ENCODE data around the gene ACSL1.

Gene ACSL1, protein sequence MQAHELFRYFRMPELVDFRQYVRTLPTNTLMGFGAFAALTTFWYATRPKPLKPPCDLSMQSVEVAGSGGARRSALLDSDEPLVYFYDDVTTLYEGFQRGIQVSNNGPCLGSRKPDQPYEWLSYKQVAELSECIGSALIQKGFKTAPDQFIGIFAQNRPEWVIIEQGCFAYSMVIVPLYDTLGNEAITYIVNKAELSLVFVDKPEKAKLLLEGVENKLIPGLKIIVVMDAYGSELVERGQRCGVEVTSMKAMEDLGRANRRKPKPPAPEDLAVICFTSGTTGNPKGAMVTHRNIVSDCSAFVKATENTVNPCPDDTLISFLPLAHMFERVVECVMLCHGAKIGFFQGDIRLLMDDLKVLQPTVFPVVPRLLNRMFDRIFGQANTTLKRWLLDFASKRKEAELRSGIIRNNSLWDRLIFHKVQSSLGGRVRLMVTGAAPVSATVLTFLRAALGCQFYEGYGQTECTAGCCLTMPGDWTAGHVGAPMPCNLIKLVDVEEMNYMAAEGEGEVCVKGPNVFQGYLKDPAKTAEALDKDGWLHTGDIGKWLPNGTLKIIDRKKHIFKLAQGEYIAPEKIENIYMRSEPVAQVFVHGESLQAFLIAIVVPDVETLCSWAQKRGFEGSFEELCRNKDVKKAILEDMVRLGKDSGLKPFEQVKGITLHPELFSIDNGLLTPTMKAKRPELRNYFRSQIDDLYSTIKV

DNA sequence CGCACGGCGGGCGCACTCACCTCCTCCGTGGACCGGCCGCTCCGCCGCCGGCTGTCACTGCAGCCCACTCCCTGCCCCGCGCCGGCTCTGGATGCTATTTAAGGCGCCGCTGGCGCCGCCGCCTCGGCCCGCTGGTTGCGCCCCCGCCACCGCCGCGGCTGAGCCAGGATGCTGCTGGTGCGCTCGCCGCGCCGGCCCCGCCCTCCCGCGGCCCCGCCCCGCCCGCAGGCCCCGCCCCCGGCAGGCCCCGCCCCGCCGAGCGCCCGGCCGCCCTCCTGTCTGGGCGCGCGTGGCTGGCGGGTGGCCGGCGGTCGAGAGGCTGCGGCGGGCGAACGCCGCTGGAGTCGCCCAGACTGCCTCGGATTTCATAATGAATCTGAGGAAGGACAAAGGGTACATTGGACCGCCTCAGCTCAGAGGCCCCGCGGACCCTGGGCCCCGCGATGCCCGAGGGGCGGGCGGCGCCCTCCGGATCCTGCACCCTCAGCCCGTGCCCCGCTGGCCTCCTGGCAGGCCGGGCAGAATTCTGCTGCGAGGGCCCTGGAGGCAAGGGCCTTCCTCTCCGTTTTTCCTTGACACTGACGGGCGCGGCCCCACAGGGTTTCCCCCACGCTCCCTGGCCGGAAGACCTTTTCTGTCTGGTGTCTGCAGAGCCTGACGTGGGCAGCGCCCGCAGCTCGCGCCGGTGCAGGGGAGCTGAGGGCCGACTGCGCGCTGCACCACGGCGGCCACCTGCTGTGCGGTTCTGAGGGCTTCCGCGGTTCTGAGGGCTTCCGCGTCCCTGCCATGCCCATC lies at the start of gene ACSL1:
ACSL1 (minus strand) TSS at position 73 of the 795 bp plus-strand sequence. CDS start 22,454 bp downstream, outside the sequence.
- in situ Hi-C loops (cut with MboI; ENCODE audit: low sequenced_read_pairs), result no loop called here

DNA sequence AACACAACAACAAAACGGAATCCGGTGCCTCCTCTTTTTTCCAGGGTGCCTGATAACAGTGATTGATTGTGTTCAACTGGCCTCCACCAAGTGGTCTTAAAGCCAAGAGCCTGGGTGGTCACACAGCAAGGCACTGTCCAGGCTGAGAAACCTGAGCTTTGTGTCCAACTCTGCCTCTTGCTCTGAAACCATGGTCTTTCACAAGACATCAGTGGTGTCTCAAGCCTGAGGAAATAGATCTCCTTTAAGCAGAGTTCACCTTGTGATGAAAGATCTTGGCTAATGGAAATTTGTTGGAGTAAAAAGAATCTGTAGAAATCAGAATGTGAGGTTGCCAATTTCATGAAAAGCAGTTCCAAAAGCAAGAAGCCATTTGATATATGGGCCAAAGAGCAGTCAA lies 47.3 kb upstream of the ACSL1 start:
- in situ Hi-C loops (cut with MboI; ENCODE audit: low sequenced_read_pairs), result no loop called here

DNA sequence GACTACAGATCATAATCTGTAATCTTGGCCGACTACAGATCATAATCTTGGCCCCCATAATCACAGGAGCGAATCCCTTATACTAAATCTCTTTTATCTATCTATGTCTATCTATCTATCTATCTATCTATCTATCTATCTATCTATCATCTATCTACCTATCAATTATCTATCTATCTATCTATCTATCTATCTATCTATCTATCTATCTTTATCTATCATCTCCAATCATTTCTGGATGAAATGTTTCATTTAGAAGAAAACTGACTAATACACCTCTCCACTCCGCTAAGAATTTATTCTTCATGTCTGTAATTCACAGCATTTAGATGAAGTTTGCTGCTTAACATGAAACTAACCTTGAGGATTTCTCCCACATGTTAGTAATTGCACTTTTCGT lies 45.0 kb upstream of the ACSL1 start:
- in situ Hi-C loops (cut with MboI; ENCODE audit: low sequenced_read_pairs), result no loop called here

DNA sequence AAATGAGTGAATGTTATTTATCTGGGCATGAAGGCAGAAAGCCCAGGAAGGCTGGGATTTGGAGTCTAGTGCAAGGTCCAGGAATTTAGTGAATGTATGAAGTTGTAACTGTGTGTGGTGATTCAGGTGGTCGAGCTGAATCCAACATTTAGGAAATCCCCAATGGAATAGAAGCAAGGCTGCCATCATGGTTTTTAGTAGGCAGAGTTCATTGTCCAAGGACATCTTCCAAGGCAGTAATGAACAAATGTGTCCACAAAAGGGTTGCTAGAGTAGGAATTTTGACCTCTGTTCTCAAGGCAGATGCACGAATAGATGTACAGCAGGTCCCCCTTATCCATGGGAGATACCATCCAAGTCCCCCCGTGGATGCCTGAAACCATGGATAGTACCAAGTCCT lies 42.9 kb upstream of the ACSL1 start:
- in situ Hi-C loops (cut with MboI; ENCODE audit: low sequenced_read_pairs), result no loop called here

DNA sequence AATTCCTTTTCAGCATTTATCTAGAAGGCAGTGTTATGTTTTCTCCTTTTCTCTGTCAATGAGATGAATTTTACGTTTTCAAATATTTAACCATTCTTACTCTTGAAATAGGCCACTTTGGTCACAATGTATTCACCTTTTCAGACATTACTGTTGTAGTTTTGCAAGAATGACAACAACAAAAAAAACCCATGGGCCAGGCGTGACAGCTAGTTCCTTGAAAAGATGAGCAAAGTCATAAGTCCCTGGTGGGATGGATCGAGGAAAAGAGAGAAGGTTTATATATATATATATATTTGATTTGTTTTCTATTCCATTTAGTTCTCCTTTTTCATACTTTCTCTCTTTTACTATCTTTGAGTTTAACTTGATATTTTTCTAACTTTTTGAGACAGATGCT lies 38.1 kb upstream of the ACSL1 start:
- in situ Hi-C loops (cut with MboI; ENCODE audit: low sequenced_read_pairs), result no loop called here

DNA sequence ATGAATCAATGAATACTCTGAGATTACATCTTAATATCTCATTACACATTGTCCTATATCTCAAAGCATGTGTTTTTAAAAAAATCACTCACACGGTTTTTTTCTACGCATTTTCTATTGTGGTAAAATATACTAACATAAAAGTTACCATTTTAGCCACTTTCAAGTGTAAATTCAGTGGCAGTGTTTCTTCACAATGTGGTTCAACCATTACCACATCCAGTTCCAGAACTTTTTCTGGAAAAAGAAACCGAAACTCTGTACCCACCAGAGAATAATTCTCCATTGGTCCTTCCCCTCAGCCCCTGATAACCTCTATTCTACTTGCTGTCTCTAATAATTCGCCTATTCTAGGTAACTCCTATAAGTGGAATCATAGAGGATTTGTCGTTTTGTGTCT lies 35.3 kb upstream of the ACSL1 start:
- in situ Hi-C loops (cut with MboI; ENCODE audit: low sequenced_read_pairs), result no loop called here

DNA sequence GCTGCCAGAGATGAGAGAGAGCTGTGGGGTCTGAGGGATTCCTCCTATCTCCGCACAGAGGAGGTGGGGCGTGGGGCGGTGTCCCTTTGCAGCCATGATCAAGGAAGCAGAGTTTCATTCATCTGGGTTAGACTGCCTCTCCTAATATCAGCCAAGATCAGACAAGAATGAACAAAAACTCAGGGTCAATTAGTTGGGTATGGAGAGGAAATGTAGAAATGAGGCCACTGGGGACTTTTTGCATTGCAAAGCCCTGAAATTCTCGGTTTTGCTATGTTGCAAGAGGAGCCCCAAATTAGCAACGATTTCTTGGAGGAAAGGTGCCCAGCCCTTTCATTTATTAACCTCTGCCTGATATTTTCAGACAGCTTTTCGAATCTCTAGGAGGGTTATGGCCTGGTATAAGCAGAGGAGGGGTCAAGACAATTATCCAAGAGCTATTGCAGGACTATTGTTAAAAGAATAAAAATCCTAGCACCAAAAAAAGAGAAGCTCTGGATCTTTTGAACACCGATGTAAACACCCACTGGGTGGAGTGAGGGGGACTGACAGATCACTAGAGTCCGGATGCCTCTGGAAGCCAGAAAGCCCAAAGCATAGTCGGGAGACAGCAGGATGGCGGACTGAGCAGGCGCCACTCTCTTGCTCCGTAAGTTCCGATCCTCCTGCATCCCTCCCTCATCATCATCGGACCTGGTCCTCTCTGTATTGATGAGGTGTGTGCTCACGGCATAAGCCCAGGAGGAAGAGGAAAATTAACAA lies 34.4 kb upstream of the ACSL1 start:
- in situ Hi-C loops (cut with MboI; ENCODE audit: low sequenced_read_pairs), result no loop called here

DNA sequence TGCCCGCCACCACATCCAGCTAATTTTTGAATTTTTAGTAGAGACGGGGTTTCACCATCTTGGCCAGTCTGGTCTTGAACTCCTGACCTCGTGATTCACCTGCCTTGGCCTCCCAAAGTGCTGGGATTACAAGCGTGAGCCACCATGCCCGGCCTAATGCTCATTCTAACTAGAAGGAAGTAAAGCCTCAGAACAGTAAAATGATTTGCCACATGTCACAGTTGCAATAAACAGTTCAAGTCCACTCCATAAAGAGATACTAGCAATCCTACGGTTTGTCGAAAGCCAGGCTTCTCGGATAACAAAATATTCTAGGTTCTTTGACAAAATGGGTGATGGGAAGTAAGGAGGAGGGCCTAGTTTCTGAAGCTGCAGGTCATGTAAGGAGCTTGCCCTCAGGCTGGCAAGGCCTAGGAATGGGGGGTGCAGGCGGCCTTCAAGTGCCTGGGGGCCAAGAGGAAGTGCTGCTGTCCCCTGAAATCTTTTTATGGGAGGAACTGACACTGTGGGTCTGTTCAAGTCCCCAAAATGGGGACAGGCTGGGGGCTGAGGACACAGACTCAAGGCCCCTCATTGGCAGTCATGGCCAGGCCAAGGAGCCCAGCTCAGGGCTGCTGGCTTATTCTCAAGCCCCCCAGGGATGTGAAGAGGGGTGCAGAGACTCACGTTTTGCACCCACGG lies 31.8 kb upstream of the ACSL1 start:
- in situ Hi-C loops (cut with MboI; ENCODE audit: low sequenced_read_pairs), result no loop called here

DNA sequence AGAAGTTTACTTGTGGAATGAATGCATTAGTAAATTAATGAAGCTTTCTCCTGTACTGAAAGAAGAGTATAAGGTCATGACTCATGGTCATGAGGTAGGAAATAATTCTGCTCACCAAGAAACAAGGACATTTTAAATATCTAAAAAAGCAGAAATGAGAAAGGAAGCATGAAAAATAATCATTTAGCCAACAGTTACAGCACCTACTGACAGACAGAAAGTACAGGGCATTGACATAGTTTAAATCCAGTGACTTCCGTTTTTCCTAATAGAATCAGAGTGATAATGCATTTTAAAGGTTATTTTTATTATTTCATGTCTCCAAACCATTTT lies 30.5 kb upstream of the ACSL1 start:
- in situ Hi-C loops (cut with MboI; ENCODE audit: low sequenced_read_pairs), result no loop called here

DNA sequence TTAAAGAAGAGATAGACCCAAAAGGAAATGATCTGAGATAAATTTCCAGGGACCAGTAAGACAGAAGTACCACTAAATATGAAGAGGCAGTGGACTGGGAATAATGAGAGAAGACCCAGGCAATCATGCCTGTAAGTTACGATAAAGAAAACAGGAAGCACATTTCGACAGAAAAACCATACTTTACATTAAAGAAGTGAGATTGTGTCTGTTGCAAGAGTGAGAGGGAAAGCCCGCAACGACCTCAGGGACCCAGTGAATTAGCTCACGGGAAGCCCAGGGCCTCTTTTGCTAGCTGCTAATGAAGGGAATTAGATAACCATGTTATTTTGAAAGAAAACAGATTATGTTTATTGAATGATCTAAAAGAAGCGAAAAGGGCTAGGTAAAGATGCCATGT lies 28.9 kb upstream of the ACSL1 start:
- in situ Hi-C loops (cut with MboI; ENCODE audit: low sequenced_read_pairs), result no loop called here

DNA sequence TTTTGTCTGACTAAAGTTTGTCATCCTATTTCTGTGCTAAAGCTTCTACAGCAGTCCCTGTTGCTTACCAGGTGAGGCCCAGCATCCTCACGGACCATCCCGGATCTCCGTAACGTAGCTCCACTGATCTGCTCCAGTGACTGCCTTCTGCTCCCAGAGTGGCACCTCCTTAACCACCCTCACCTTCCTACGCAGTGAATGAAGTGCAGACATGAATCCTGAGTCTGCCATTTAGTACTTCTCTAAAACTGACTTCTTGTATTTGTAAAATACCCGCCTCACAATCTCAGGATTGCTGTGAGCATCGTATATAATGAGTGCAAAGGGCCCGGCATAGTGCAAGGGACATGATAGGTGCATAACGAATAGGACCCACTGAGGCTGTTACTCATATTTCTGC lies 27.7 kb upstream of the ACSL1 start:
- in situ Hi-C loops (cut with MboI; ENCODE audit: low sequenced_read_pairs), result no loop called here

DNA sequence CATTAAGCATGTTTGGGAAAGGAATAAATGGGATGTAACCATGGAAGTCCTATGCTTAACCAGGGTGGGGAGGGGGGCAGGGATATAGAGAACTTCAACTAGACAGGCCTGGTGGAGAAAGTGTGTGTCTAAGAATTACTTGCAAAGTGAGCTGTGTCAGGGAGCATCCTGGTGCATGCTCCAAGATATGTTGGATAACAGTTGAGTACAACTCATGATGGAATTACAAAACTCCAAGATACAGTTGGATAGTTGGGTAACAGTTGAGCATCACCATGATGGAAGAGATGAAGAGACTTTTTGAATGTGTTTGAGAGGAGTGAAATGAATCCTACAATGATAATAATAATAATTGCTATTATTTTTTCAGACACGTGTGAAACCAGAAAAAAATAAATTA lies 26.1 kb upstream of the ACSL1 start:
- in situ Hi-C loops (cut with MboI; ENCODE audit: low sequenced_read_pairs), result no loop called here

DNA sequence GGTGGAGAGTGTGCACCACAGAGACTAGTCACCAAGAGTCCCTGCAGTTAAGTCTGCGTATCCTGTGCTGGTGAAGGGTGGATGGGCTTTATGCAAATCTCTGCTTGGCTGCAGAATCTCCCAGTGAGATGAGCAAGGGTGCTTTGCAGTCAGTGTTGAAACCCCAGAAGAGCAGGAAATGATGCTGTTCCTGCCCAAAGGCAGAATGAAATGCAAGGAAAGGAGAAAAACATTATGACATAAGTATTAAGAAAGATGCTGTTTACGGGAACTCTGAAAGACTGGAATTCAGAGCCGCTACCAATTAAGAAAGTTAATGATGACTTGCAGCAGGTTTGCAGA lies 25.4 kb upstream of the ACSL1 start:
- in situ Hi-C loops (cut with MboI; ENCODE audit: low sequenced_read_pairs), result no loop called here

DNA sequence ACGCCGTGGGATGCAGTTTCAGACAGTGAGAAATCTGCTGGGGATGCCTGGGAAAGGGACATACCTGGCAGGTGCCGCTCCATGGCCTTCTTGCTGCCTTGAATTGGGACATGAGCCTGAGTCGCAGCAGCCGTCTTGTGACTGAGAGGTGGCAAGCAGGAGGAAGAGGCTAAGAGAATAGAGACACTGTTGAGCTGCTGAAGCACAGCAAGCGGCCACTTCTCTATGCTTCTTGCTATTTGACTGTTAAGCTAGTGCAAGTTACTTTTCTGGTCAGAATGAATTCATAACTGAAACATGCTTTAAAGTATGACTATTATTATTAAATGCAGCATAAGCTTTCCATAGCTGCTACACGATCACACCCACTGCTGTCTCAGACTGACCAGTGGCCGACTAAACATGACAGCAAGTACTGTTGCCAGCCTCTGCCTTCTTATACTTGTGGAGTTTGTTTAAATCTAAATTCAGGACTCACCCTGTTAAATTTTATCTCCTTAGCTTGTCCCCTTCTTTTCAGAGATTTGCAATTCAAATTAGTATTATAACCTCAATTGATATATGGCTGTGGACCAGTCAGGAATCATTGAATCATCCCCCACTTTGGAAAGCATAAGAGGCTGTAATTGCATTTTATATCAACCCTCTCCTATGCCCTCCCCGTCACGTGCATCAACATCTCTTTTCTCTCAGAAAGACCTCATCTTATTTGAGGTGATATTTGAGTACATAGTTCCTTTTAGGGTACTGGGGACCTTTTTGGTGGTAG lies 24.8 kb upstream of the ACSL1 start:
- in situ Hi-C loops (cut with MboI; ENCODE audit: low sequenced_read_pairs), result no loop called here

DNA sequence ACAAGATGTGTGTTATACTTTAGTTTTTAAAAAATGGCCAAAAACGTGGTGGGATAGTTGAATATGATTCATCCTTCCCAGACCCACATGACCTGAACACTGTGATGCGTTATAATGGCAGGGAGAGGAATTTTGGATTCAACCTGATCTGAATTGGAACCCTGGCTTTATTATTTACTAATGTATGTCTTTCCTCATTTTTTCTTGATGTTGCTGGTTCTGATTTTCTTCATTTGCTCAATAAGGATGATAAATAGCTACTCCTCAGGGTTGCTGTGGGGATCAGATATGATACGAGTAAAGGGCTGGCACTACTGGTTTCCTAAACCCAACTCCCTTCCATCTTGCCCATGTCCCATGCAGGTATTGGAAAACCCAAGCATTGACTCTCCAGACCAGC lies 24.2 kb upstream of the ACSL1 start:
- in situ Hi-C loops (cut with MboI; ENCODE audit: low sequenced_read_pairs), result no loop called here

DNA sequence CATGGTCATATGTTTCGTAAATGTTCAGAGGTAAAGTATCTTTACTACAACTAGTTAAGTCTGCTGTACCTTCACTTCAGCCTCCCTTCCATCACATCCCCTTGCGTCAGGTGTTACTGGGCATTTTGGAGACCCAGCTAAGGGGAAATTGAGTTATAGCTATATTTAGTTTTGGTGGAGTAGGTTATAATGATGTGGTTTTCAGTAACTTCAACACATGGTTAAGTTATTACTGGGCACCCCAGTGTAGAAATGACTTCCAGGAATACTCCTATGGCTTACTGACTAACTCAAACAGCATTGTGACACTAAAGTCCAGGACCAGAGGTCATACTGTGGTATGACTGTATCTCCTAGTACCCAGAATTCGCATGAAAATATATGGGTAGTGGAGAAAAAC lies 23.4 kb upstream of the ACSL1 start:
- in situ Hi-C loops (cut with MboI; ENCODE audit: low sequenced_read_pairs), result no loop called here

DNA sequence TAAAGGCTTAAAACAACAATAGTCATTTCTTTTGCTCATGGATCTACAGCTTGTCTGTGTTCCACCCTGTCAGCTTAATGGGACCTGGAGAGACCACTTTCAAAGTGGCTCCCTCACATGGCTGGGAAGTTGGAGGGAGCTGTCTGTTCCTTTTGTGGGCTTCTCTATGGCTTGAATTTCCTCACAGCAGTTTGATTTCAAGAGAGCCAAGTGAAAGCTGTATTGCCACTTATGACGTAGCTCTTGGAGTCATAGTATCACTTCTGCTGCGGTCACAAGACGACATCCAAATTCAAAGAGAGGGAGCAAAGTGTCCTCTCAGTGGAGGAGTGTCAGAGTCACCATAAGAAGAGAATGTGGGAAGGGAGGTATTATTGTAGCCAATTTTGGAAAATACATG lies 22.7 kb upstream of the ACSL1 start:
- in situ Hi-C loops (cut with MboI; ENCODE audit: low sequenced_read_pairs), result no loop called here

DNA sequence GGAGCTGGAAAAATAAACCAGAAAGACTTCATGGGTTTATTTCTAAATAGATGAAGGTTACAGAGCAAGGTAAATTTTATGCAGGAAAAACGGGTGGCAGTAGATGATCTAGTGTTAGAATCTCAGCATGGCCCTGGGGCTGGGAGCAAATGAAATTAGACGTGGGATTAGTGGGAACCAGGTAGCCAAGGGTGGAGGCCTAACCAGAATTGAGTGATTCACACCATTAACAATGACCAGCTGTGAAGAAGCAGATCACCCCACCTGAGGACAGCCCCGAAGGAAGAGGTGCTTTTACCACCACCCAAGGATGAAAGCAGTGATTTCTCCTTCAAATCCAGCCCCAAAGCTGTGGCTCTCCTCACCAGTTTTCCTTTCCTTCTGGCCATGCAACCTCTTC lies 20.8 kb upstream of the ACSL1 start:
- in situ Hi-C loops (cut with MboI; ENCODE audit: low sequenced_read_pairs), result no loop called here

DNA sequence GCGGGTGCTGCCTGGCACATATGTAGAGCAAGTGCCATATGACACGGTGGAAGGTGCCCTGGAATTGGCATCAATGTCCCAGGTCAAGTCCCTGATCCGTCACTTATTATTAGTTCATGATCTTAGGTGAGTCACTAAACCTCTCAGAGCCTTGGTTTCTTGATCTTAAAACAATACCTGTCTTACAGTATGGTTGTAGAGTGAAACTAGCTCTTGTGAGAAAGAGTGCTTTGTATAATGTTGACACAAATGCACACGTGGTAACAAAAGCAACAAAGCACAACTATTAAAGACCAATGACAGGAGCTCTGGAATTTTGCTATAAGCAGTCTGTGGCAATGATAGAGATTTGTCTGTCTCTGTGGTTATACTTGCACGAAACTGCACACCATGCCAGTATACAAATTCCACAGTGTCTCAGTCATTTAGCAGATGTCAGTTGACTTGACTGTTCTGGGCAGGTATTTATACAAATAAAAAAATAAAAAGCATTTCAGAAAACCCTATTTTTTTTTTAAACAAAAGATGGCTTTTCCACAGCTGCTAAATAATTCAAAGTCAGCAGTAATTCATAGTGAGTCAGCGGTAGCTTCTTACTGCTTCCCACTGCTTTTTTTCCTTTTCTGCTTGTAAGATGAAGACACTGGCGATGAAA lies 19.7 kb upstream of the ACSL1 start:
- in situ Hi-C loops (cut with MboI; ENCODE audit: low sequenced_read_pairs), result no loop called here

All from HL-60/S4 treated with phorbol 12-myristate 13-acetate at 8.2 ng/mL for 4 days and 3 days (cell line).